SK-N-SH treated with all-trans-retinoic acid at 6 μM for 48 hours (cell line): ENCODE measurements around the gene GFRA1.

ENCODE experiments used
- ESRRG ChIP-seq: fragments of 250-450 bp; sonication (Bioruptor Pico); IDR thresholded peaks from 2 replicates; pipeline ENCODE4 v1.6.1; 2021; ENCODE audit warnings: mild to moderate bottlenecking
- OSR1 ChIP-seq: fragments of 250-450 bp; sonication (Bioruptor Pico); IDR thresholded peaks from 2 replicates; pipeline ENCODE4 v1.8.0; 2022; ENCODE audit warnings: moderate library complexity, mild to moderate bottlenecking, inconsistent platforms
- PPARA ChIP-seq: fragments of 250-450 bp; sonication (Bioruptor Pico); IDR thresholded peaks from 2 replicates; pipeline ENCODE4 v1.5.0; 2020; ENCODE audit warnings: mild to moderate bottlenecking, borderline replicate concordance
- TOX ChIP-seq: fragments of 250-450 bp; sonication (Bioruptor Pico); IDR thresholded peaks from 2 replicates; pipeline ENCODE4 v1.8.0; 2021; ENCODE audit warnings: mild to moderate bottlenecking, moderate library complexity, borderline replicate concordance
- TF ChIP-seq, protein P1 (sequence below): fragments of 250-450 bp; sonication (Bioruptor Pico); IDR thresholded peaks from 2 replicates; pipeline ENCODE4 v1.8.0; 2020; ENCODE audit warnings: mild to moderate bottlenecking, moderate library complexity, borderline replicate concordance

DNA sequence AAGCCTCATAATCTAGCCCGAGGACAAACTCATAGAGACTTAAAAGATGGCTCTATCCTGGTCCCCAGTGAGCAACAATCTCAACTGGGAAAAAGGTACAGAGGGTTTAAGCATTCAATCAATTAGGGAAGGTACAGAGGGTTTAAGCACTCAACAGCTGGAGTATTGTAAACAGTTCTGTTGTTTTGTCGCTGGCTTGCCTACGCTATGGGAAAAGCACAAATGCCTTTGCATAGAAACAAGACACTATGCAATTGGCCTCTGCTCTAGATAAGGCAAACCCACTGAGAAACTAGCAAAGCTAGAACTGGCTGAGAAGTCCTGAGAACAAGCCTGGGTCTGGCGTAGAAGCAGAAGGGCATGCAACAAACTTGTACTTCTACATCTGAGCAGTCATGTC, 69.3 kb downstream of the GFRA1 start:
- TF ChIP-seq OSR1 (CRISPR knock-in tag) (no peak), ESRRG (CRISPR knock-in tag) (no peak), TOX (CRISPR knock-in tag) (no peak), PPARA (CRISPR knock-in tag) (no peak)
- TF ChIP-seq, protein P1, sequence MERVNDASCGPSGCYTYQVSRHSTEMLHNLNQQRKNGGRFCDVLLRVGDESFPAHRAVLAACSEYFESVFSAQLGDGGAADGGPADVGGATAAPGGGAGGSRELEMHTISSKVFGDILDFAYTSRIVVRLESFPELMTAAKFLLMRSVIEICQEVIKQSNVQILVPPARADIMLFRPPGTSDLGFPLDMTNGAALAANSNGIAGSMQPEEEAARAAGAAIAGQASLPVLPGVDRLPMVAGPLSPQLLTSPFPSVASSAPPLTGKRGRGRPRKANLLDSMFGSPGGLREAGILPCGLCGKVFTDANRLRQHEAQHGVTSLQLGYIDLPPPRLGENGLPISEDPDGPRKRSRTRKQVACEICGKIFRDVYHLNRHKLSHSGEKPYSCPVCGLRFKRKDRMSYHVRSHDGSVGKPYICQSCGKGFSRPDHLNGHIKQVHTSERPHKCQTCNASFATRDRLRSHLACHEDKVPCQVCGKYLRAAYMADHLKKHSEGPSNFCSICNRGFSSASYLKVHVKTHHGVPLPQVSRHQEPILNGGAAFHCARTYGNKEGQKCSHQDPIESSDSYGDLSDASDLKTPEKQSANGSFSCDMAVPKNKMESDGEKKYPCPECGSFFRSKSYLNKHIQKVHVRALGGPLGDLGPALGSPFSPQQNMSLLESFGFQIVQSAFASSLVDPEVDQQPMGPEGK = no peak
